Esophagus (tissue), 2 donors: Measurements from ENCODE around the gene ARF5. TPM values are rescaled to one million over a fixed set of nuclear protein-coding genes. Genes with fewer than 3 reads are reported as not detected.
A peak's percentile ranks its signal among the peaks of the same experiment; 100 is the strongest.

Experiments
- H3K27ac ChIP-seq, 2 donors: one replicate each; pipeline ENCODE4 v1.5.1; 2013; ENCODE audit warnings: low read depth in 2 of 2, mild to moderate bottlenecking in 2 of 2, inconsistent platforms in 1 of 2, low read length in 1 of 2, moderate library complexity in 1 of 2
- H3K27me3 ChIP-seq, 2 donors: one replicate each; pipeline ENCODE4 v1.6.1; 2013; ENCODE audit warnings: low read length in 2 of 2, control low read depth in 1 of 2, mild to moderate bottlenecking in 1 of 2; ENCODE audit not compliant: insufficient read depth in 2 of 2, control insufficient read depth in 1 of 2
- H3K36me3 ChIP-seq, 2 donors: one replicate each; pipeline ENCODE4 v1.6.1; 2013; ENCODE audit warnings: low read length in 1 of 2; ENCODE audit not compliant: control insufficient read depth in 2 of 2, insufficient read depth in 2 of 2
- H3K4me1 ChIP-seq, 2 donors: one replicate each; pipeline ENCODE4 v1.6.1; 2013; ENCODE audit warnings: low read length in 1 of 2; ENCODE audit not compliant: control insufficient read depth in 2 of 2, insufficient read depth in 2 of 2
- H3K4me3 ChIP-seq, 2 donors: one replicate each; pipeline ENCODE4 v1.5.1; 2013; ENCODE audit warnings: low read length in 2 of 2, mild to moderate bottlenecking in 2 of 2, low read depth in 1 of 2, moderate library complexity in 1 of 2
- H3K9me3 ChIP-seq, 2 donors: one replicate each; pipeline ENCODE4 v1.6.1; 2013; ENCODE audit warnings: mild to moderate bottlenecking in 2 of 2, low read depth in 1 of 2, low read length in 1 of 2, moderate library complexity in 1 of 2; ENCODE audit not compliant: control insufficient read depth in 2 of 2, insufficient read depth in 1 of 2
- WGBS, 2 donors: extraction: QIAGEN DNeasy Blood & Tissue Kit; methylation state at CpG; one replicate each; pipeline ENCODE4 v1.1.7; 2013; 5-methylcytosine and 5-hydroxymethylcytosine counted together
- polyA plus RNA-seq, 2 donors: library from polyadenylated mRNA; stranded (reverse); fragments of 200-250 nt; gene quantifications; one replicate each; pipeline ENCODE4 v1.2.3, GENCODE V29; 2013
- donor health status: healthy with polysubstance abuse.
- donor health status: Bipolar disorder and iron deficiency.

The ARF5 gene
- polyA plus RNA-seq, 2 donors = 230 to 235 TPM

- no peak overlapping the region for H3K27ac ChIP-seq
Measured at GRCh38 chr7:127586346-127586745, 1.9 kb upstream of the ARF5 start.

GRCh38 chr7:127587663-127588018 is 570 bp upstream of the ARF5 start:
- H3K4me3 ChIP-seq = peak overlapping the region; percentile 82 to 83
- peaks cover 13 to 18% of the 10 kb centered on the region in 2 donors for H3K4me1 ChIP-seq
- no peaks in the 10 kb centered on the region for H3K27me3 ChIP-seq
- no peaks in the 10 kb centered on the region for H3K9me3 ChIP-seq
- H3K36me3 ChIP-seq = peaks cover 9 to 12% of the 10 kb centered on the region in 2 donors
- H3K27ac ChIP-seq = peak overlapping the region; percentile 79 to 86
- WGBS, 2 donors = 56 to 59% methylated on average over 20 of the region's 20 CpGs

More at GRCh38 chr7:127586346-127586745, 1.9 kb upstream of the ARF5 start:
- Histone ChIP-seq H3K4me1 (peaks cover 20% of the 10 kb centered on the region in 2 donors), H3K27me3 (no peaks in the 10 kb centered on the region), H3K9me3 (no peaks in the 10 kb centered on the region), H3K36me3 (peaks cover 14 to 20% of the 10 kb centered on the region in 2 donors), H3K4me3 (no peak overlapping the region)
- 85 to 90% methylated on average over 2 of the region's 2 CpGs for WGBS, 2 donors

GRCh38 chr7:127588697-127589482 is 679 bp downstream of the ARF5 start:
- H3K4me1 ChIP-seq = peaks cover 9 to 16% of the 10 kb centered on the region in 2 donors
- peak overlapping the region; percentile 82 to 91 for H3K4me3 ChIP-seq
- peaks cover 9 to 10% of the 10 kb centered on the region in 2 donors for H3K36me3 ChIP-seq
- no peaks in the 10 kb centered on the region for H3K27me3 ChIP-seq
- 6 to 7% methylated on average over 43 of the region's 43 CpGs for WGBS, 2 donors
- H3K27ac ChIP-seq = peak overlapping the region; percentile 83 to 85
- H3K9me3 ChIP-seq = no peaks in the 10 kb centered on the region

GRCh38 chr7:127589896-127590295 is 1.7 kb downstream of the ARF5 start:
- no peaks in the 10 kb centered on the region for H3K9me3 ChIP-seq
- WGBS, 2 donors = 75 to 81% methylated on average over 3 of the region's 3 CpGs
- H3K4me1 ChIP-seq = peaks cover 0 to 7% of the 10 kb centered on the region in 2 donors
- H3K27me3 ChIP-seq = no peaks in the 10 kb centered on the region
- peaks cover 9 to 10% of the 10 kb centered on the region in 2 donors for H3K36me3 ChIP-seq
- H3K27ac ChIP-seq = no peak overlapping the region
- no peak overlapping the region for H3K4me3 ChIP-seq

GRCh38 chr7:127591189-127591588 is 3.0 kb downstream of the ARF5 start:
- WGBS, 2 donors = 94 to 96% methylated on average over 7 of the region's 7 CpGs
- H3K4me1 ChIP-seq = peaks cover 0 to 7% of the 10 kb centered on the region in 2 donors
- H3K9me3 ChIP-seq = no peaks in the 10 kb centered on the region
- no peaks in the 10 kb centered on the region for H3K27me3 ChIP-seq
- no peak overlapping the region for H3K4me3 ChIP-seq
- no peak overlapping the region for H3K27ac ChIP-seq
- H3K36me3 ChIP-seq = peaks cover 9 to 10% of the 10 kb centered on the region in 2 donors

- Histone ChIP-seq H3K27me3 (no peaks in the 10 kb centered on the region), H3K4me1 (peaks cover 0 to 7% of the 10 kb centered on the region in 2 donors), H3K36me3 (peaks cover 9 to 10% of the 10 kb centered on the region in 2 donors), H3K4me3 (no peak overlapping the region), H3K9me3 (no peaks in the 10 kb centered on the region), H3K27ac (no peak overlapping the region)
- 79 to 86% methylated on average over 6 of the region's 6 CpGs for WGBS, 2 donors
Measured at GRCh38 chr7:127591591-127591990, 3.4 kb downstream of the ARF5 start.

- Histone ChIP-seq H3K4me1 (peaks cover 0 to 7% of the 10 kb centered on the region in 2 donors), H3K9me3 (no peaks in the 10 kb centered on the region), H3K27ac (no peak overlapping the region), H3K36me3 (peaks cover 9 to 10% of the 10 kb centered on the region in 2 donors), H3K4me3 (no peak overlapping the region), H3K27me3 (no peaks in the 10 kb centered on the region)
- WGBS, 2 donors = 77 to 78% methylated on average over 4 of the region's 4 CpGs
Measured at GRCh38 chr7:127592550-127592949, 4.3 kb downstream of the ARF5 start.

- Histone ChIP-seq H3K4me3 (no peak overlapping the region), H3K4me1 (no peaks in the 10 kb centered on the region), H3K36me3 (peaks cover 9 to 10% of the 10 kb centered on the region in 2 donors), H3K27me3 (no peaks in the 10 kb centered on the region), H3K27ac (no peak overlapping the region), H3K9me3 (no peaks in the 10 kb centered on the region)
- 60 to 73% methylated on average over 1 of the region's 1 CpG for WGBS, 2 donors
Measured at GRCh38 chr7:127594490-127594889, 6.3 kb downstream of the ARF5 start.

- no peaks in the 10 kb centered on the region for H3K27me3 ChIP-seq
- no peaks in the 10 kb centered on the region for H3K4me1 ChIP-seq
- H3K27ac ChIP-seq = no peak overlapping the region
- H3K36me3 ChIP-seq = peaks cover 7 to 9% of the 10 kb centered on the region in 2 donors
- H3K9me3 ChIP-seq = no peaks in the 10 kb centered on the region
- no peak overlapping the region for H3K4me3 ChIP-seq
- 90 to 97% methylated on average over 5 of the region's 5 CpGs for WGBS, 2 donors
Measured at GRCh38 chr7:127595737-127596136, 7.5 kb downstream of the ARF5 start.

GRCh38 chr7:127598318-127598717 is 10.1 kb downstream of the ARF5 start:
- H3K4me3 ChIP-seq = no peak overlapping the region
- H3K9me3 ChIP-seq = no peaks in the 10 kb centered on the region
- WGBS, 2 donors = 67 to 72% methylated on average over 6 of the region's 6 CpGs
- H3K27me3 ChIP-seq = no peaks in the 10 kb centered on the region
- no peaks in the 10 kb centered on the region for H3K4me1 ChIP-seq
- no peaks in the 10 kb centered on the region for H3K36me3 ChIP-seq
- H3K27ac ChIP-seq = no peak overlapping the region
